Erythroblast (primary cell): ENCODE measurements around the gene LSM14B.

Experiments
- GATA1 ChIP-seq: IDR thresholded peaks from 2 replicates; pipeline ENCODE4 v1.6.1; 2011; ENCODE audit warnings: low read depth, mild to moderate bottlenecking, control low read depth, low read length, moderate library complexity
- POLR2A ChIP-seq: IDR thresholded peaks from 2 replicates; pipeline ENCODE4 v1.6.1; 2011; ENCODE audit warnings: mild to moderate bottlenecking, low read length

DNA sequence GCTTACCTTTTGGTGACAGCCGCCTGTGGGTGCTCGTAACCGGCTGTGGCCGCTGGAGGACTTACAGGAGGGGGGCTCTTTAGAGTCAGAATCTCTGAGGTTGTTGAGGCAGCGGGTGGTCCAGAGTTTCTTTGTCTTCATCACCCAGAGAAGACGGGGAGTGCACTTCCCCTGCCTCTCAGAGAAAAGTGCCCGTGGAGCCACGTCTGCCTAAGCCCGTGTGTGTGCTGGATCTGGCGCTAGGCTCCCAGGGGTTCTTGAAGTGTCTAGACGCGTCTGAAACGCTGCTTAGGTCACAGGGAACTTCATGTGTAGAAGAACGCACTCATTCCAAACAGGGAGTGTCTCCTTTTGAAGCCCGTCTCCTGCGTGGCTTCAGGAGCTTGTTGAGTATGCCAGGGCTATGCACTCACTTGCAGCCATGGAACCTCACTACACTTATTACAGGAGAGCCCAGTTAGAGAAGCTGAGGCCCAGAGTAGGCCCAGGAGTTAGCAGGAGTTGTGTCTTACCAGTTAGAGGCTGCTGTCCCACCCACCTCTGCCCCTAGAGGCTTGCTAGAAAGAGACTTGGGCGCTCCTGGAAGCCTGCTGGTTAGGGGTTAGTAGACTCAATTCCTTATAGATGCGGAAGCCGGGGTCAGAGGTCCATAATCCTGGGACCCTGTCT is 1.3 kb downstream of the LSM14B start:
- no peak for TF ChIP-seq POLR2A
- no peak for TF ChIP-seq GATA1
